Measurements from ENCODE around the gene PYGB.

PYGB gene

GRCh38 chr20:25271486-25272222 is 23.8 kb downstream of the PYGB start:
- in situ Hi-C loops (cut with MboI; ENCODE audit: low pct_unique_long_range_greater_than_20kb, low sequenced_read_pairs, unreplicated experiment) = no loop called here

GRCh38 chr20:25272223-25273000 is 24.5 kb downstream of the PYGB start:
- in situ Hi-C loops (cut with MboI; ENCODE audit: low pct_unique_long_range_greater_than_20kb, low sequenced_read_pairs, unreplicated experiment) = no loop called here
- TF ChIP-seq CTCF (IDR thresholded peaks at IDR 0.05; ENCODE audit: extremely low read depth, insufficient read depth, missing control alignments) = no peak
- no peak for DNase-seq (ENCODE audit: low spot score)

More at GRCh38 chr20:25271486-25272222, 23.8 kb downstream of the PYGB start:
- DNase-seq (ENCODE audit: low spot score) = no peak
- no peak for TF ChIP-seq CTCF (IDR thresholded peaks at IDR 0.05; ENCODE audit: extremely low read depth, insufficient read depth, missing control alignments)

- TF ChIP-seq CTCF (IDR thresholded peaks at IDR 0.05; ENCODE audit: extremely low read depth, insufficient read depth, missing control alignments) = no peak
- DNase-seq (ENCODE audit: low spot score) = no peak
- in situ Hi-C loops (cut with MboI; ENCODE audit: low pct_unique_long_range_greater_than_20kb, low sequenced_read_pairs, unreplicated experiment) = no loop called here
Measured at GRCh38 chr20:25273046-25273445, 25.2 kb downstream of the PYGB start.

GRCh38 chr20:25273541-25274358 is 25.9 kb downstream of the PYGB start:
- in situ Hi-C loops (cut with MboI; ENCODE audit: low pct_unique_long_range_greater_than_20kb, low sequenced_read_pairs, unreplicated experiment) = no loop called here
- no peak for DNase-seq (ENCODE audit: low spot score)
- TF ChIP-seq CTCF (IDR thresholded peaks at IDR 0.05; ENCODE audit: extremely low read depth, insufficient read depth, missing control alignments) = no peak

GRCh38 chr20:25274481-25274880 is 26.6 kb downstream of the PYGB start:
- in situ Hi-C loops (cut with MboI; ENCODE audit: low pct_unique_long_range_greater_than_20kb, low sequenced_read_pairs, unreplicated experiment) = no loop called here
- DNase-seq (ENCODE audit: low spot score) = no peak
- TF ChIP-seq CTCF (IDR thresholded peaks at IDR 0.05; ENCODE audit: extremely low read depth, insufficient read depth, missing control alignments) = no peak
